SK-N-SH (cell line): ENCODE measurements around the gene CPEB2. TPM values are rescaled to one million over a fixed set of nuclear protein-coding genes. Genes with fewer than 3 reads are reported as not detected.

Experiments
- CTCF ChIA-PET: fragments of 300-600, 350-600 bp; formaldehyde crosslinking; extraction: SDS; loops from one replicate; lab custom pipeline; 2021; lab: Yijun Ruan, JAX
- POLR2A ChIA-PET: fragments of 350-600 bp; sonication (Branson Sonifier 250); formaldehyde crosslinking; extraction: SDS; loops from one replicate; lab custom pipeline; 2020; ENCODE audit warnings: antibody characterized with exemption, inconsistent platforms; lab: Yijun Ruan, JAX
- DNase-seq: peaks from one replicate; pipeline ENCODE4 v3.0.0; 2012
- H2AFZ ChIP-seq: fragments of 200-600 bp; sonication (generic); 2 replicates; pipeline ENCODE4 v1.8.1; 2016; ENCODE audit warnings: antibody characterized with exemption, mild to moderate bottlenecking, low read depth
- H3F3A ChIP-seq: fragments of 200-600 bp; sonication (generic); replicated peaks from 2 replicates; pipeline ENCODE3; 2016; ENCODE audit warnings: antibody characterized with exemption, mild to moderate bottlenecking; ENCODE audit not compliant: insufficient read depth
- H3K27ac ChIP-seq, 2 experiments: fragments of 200-500 bp in 1 of 2; fragments of 200-600 bp in 1 of 2; sonication (Bioruptor generic) in 1 of 2; sonication (generic), shearing (Covaris generic) in 1 of 2; 2 replicates each; pipeline versions ENCODE4 v1.5.1 to v1.6.1; 2014 to 2016; ENCODE audit warnings: low read depth in 2 of 2, inconsistent platforms in 1 of 2, low read length in 1 of 2, mild to moderate bottlenecking in 1 of 2, mixed read lengths in 1 of 2
- H3K27me3 ChIP-seq: fragments of 200-600 bp; sonication (generic), shearing (Covaris generic); 2 replicates; pipeline ENCODE4 v1.6.1; 2016; ENCODE audit warnings: mixed run types; ENCODE audit not compliant: insufficient read depth
- H3K36me3 ChIP-seq, 2 experiments: fragments of 200-500 bp in 1 of 2; fragments of 200-600 bp in 1 of 2; sonication (Bioruptor generic) in 1 of 2; sonication (generic) in 1 of 2; replicated peaks in 1 of 2; 2 replicates each; pipeline versions ENCODE3 to v1.5.1; 2014 to 2016; ENCODE audit warnings: low read length in 1 of 2, mild to moderate bottlenecking in 1 of 2; ENCODE audit not compliant: insufficient read depth in 2 of 2, control insufficient read depth in 1 of 2
- H3K4me1 ChIP-seq, 2 experiments: fragments of 200-500 bp in 1 of 2; fragments of 200-600 bp in 1 of 2; sonication (Bioruptor generic) in 1 of 2; sonication (generic), shearing (Covaris generic) in 1 of 2; 2 replicates each; pipeline versions ENCODE4 v1.5.1 to v1.6.1; 2014 to 2016; ENCODE audit warnings: low read depth in 1 of 2, low read length in 1 of 2, mixed run types in 1 of 2; ENCODE audit not compliant: insufficient read depth in 2 of 2, control insufficient read depth in 1 of 2
- H3K4me2 ChIP-seq: fragments of 200-600 bp; sonication (generic), shearing (Covaris generic); 2 replicates; pipeline ENCODE4 v1.6.1; 2017; ENCODE audit warnings: mixed run types
- H3K4me3 ChIP-seq, 2 experiments: fragments of 200-500 bp in 1 of 2; fragments of 200-600 bp in 1 of 2; sonication (Bioruptor generic) in 1 of 2; sonication (generic), shearing (Covaris generic) in 1 of 2; 2 replicates each; pipeline versions ENCODE4 v1.5.1 to v1.8.1; 2014 to 2016; ENCODE audit warnings: low read depth in 2 of 2, inconsistent platforms in 1 of 2, low read length in 1 of 2, mild to moderate bottlenecking in 1 of 2, mixed read lengths in 1 of 2, moderate library complexity in 1 of 2
- H3K79me2 ChIP-seq: fragments of 200-600 bp; sonication (generic); 2 replicates; pipeline ENCODE4 v1.8.1; 2017; ENCODE audit warnings: mild to moderate bottlenecking; ENCODE audit not compliant: insufficient read depth
- H3K9ac ChIP-seq: fragments of 200-600 bp; sonication (generic); 2 replicates; pipeline ENCODE4 v1.6.1; 2017; ENCODE audit warnings: mixed run types
- H3K9me2 ChIP-seq: fragments of 200-600 bp; sonication (generic); 2 replicates; pipeline ENCODE4 v1.6.1; 2017; ENCODE audit warnings: mixed run types
- H3K9me3 ChIP-seq: fragments of 200-600 bp; sonication (generic); 2 replicates; pipeline ENCODE4 v1.6.1; 2017; ENCODE audit warnings: mixed run types, mild to moderate bottlenecking, moderate library complexity
- H4K20me1 ChIP-seq: fragments of 200-600 bp; sonication (generic); 2 replicates; pipeline ENCODE4 v1.6.1; 2017; ENCODE audit warnings: mild to moderate bottlenecking, mixed run types; ENCODE audit not compliant: insufficient read depth
- EZH2phosphoT487 ChIP-seq: fragments of 200-600 bp; sonication (generic); IDR thresholded peaks from 2 replicates; pipeline ENCODE4 v1.6.1; 2017; ENCODE audit warnings: low read depth, mixed run types, mild to moderate bottlenecking, antibody characterized with exemption, moderate library complexity, borderline replicate concordance
- FOSL2 ChIP-seq: IDR thresholded peaks from 2 replicates; pipeline ENCODE4 v1.4.0; 2012; ENCODE audit warnings: low read depth, mild to moderate bottlenecking, moderate library complexity, borderline replicate concordance
- FOXJ3 ChIP-seq: sonication (generic); formaldehyde crosslinking; IDR thresholded peaks from 2 replicates; pipeline ENCODE4 v1.5.1; 2020; ENCODE audit warnings: mild to moderate bottlenecking, missing genetic modification reagents
- FOXM1 ChIP-seq: IDR thresholded peaks from 2 replicates; pipeline ENCODE4 v1.4.0; 2012; ENCODE audit warnings: low read depth, mild to moderate bottlenecking
- JUND ChIP-seq: IDR thresholded peaks from 2 replicates; pipeline ENCODE4 v1.4.0; 2012
- RAD21 ChIP-seq: IDR thresholded peaks from 2 replicates; pipeline ENCODE4 v1.6.1; 2012; ENCODE audit warnings: mild to moderate bottlenecking, low read length
- RCOR1 ChIP-seq: fragments of 150-350 bp; IDR thresholded peaks from 2 replicates; pipeline ENCODE4 v1.6.1; 2017; ENCODE audit warnings: antibody characterized with exemption, low read length
- RFX5 ChIP-seq: IDR thresholded peaks from 2 replicates; pipeline ENCODE4 v1.6.1; 2012; ENCODE audit warnings: mild to moderate bottlenecking, improper control_type of control experiment, low read length
- TAF1 ChIP-seq: IDR thresholded peaks from 2 replicates; pipeline ENCODE4 v1.6.1; 2012; ENCODE audit warnings: low read depth, mild to moderate bottlenecking, low read length, moderate library complexity, borderline replicate concordance
- TCF12 ChIP-seq: IDR thresholded peaks from 2 replicates; pipeline ENCODE4 v1.4.0; 2012
- WGBS: methylation state at CpG from one replicate; pipeline ENCODE4 v1.1.6; 2017; ENCODE audit warnings: low lambda C conversion rate; 5-methylcytosine and 5-hydroxymethylcytosine counted together
- polyA plus RNA-seq, 3 experiments: library from polyadenylated mRNA; depleted of rRNA; stranded (reverse); fragments of >200 nt; gene quantifications; 2 replicates each; pipeline ENCODE4 v1.2.3, GENCODE V29; 2012
- TF ChIP-seq, protein P1 (sequence below): IDR thresholded peaks from 2 replicates; pipeline ENCODE4 v1.4.0; 2012; ENCODE audit warnings: low read depth
- TF ChIP-seq, protein P2 (sequence below): IDR thresholded peaks from 2 replicates; pipeline ENCODE4; 2012
- TF ChIP-seq, protein P3 (sequence below): IDR thresholded peaks from 2 replicates; pipeline ENCODE4 v1.4.0; 2012; ENCODE audit warnings: low read depth, borderline replicate concordance
- TF ChIP-seq, protein P4 (sequence below): fragments of 200-600 bp; sonication (generic); IDR thresholded peaks from 2 replicates; pipeline ENCODE4 v1.6.1; 2017; ENCODE audit warnings: antibody characterized with exemption, mild to moderate bottlenecking, moderate library complexity

Gene CPEB2
- polyA plus RNA-seq, 1 of the 3 experiments (the other 2 are of a cell fraction) = 2.1 TPM

DNA sequence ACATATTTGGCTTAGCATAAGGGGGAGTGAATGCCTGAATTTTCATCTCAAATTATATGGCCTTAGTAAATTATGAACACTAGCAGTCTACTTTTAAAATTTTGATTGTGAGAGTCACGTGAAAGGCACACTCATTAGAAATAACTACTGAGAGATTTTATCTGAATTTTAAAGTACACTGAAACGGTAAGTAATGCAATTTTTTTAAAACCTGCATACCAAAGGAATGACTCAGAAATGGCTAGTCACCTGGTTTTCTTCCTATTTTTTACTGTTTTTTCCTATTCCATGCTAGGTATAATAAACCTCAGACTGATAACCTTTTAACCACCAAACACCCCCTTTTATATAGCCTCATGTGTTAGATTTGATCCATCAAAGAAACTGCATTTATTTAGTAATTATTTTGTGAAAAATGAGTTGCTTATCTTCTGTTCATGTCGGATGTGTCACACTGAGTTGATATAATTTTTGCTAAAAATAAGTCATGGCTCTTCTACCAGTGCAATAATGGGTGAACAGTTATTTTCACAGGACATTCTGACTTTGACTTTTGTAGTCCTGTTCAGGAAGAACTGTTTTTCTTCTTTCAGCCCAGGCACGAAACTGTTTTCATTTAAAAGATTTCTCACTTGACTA lies 40.4 kb downstream of the CPEB2 start:
- Histone ChIP-seq H3K9ac (no peak overlapping the region), H3K36me3 (peaks cover 6 to 22% of the 10 kb centered on the region in 2 experiments), H2AFZ (no peak overlapping the region), H3K4me3 (no peak overlapping the region), H3K9me2 (no peaks in the 10 kb centered on the region), H3K9me3 (no peaks in the 10 kb centered on the region), H3K4me1 (peaks cover 0 to 15% of the 10 kb centered on the region in 2 experiments; a peak in 2 of 4 replicates), H3F3A (peaks cover 14% of the 10 kb centered on the region), H3K4me2 (no peak overlapping the region), H4K20me1 (no peaks in the 10 kb centered on the region), H3K79me2 (peaks cover 10% of the 10 kb centered on the region; the same call in 1 of the 2 replicates), H3K27me3 (no peaks in the 10 kb centered on the region), H3K27ac (peak overlapping the region; percentile 39 to 46; a peak in 3 of 4 replicates)
- WGBS = 45% methylated on average over 4 of the region's 4 CpGs
- DNase-seq = no peak
- ChIA-PET POLR2A (no interaction called here), CTCF (interaction anchor here (1.0 to 1.5 kb wide), 4 partner anchors 12 to 1386 kb away, joined by 3 to 7 read pairs (median 4); no protein-coding TSS in a partner anchor)
- TF ChIP-seq RCOR1 = no peak
- TF ChIP-seq FOXM1 = no peak
- TF ChIP-seq FOXJ3 (CRISPR knock-in tag) = no peak
- no peak for TF ChIP-seq TAF1
- TF ChIP-seq FOSL2 = peak; percentile 17; the same call in 1 of the 2 replicates
- TF ChIP-seq, protein P1, sequence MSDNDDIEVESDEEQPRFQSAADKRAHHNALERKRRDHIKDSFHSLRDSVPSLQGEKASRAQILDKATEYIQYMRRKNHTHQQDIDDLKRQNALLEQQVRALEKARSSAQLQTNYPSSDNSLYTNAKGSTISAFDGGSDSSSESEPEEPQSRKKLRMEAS = no peak
- peak; percentile 12; the same call in 1 of the 2 replicates for TF ChIP-seq JUND
- no peak for TF ChIP-seq RFX5
- TF ChIP-seq, protein P2, sequence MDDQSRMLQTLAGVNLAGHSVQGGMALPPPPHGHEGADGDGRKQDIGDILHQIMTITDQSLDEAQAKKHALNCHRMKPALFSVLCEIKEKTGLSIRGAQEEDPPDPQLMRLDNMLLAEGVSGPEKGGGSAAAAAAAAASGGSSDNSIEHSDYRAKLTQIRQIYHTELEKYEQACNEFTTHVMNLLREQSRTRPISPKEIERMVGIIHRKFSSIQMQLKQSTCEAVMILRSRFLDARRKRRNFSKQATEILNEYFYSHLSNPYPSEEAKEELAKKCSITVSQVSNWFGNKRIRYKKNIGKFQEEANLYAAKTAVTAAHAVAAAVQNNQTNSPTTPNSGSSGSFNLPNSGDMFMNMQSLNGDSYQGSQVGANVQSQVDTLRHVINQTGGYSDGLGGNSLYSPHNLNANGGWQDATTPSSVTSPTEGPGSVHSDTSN = no peak
- no peak for TF ChIP-seq EZH2phosphoT487
- TF ChIP-seq TCF12 = 0 out of 2 replicates have a peak, but pooled peaks have one; percentile 9
- TF ChIP-seq, protein P3, sequence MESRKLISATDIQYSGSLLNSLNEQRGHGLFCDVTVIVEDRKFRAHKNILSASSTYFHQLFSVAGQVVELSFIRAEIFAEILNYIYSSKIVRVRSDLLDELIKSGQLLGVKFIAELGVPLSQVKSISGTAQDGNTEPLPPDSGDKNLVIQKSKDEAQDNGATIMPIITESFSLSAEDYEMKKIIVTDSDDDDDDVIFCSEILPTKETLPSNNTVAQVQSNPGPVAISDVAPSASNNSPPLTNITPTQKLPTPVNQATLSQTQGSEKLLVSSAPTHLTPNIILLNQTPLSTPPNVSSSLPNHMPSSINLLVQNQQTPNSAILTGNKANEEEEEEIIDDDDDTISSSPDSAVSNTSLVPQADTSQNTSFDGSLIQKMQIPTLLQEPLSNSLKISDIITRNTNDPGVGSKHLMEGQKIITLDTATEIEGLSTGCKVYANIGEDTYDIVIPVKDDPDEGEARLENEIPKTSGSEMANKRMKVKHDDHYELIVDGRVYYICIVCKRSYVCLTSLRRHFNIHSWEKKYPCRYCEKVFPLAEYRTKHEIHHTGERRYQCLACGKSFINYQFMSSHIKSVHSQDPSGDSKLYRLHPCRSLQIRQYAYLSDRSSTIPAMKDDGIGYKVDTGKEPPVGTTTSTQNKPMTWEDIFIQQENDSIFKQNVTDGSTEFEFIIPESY = no peak

DNA sequence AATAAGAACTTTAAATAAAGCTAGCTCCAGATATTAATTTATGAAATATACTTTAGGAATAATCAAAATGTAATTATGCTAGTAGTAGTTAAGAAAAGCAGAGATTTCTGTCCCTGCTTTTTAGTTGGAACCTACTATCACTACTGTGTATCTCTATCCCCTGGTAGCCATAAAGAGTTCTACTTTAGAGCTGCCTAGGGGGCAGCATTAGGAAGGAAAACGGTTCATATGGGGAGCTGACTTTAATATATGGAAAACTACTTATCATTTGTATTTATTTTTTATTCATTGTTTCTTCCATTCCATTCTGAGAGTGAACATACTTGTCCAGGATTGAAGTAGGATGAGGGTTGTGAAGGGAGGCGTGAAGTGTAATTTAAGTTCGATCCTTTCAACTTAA lies 40.9 kb downstream of the CPEB2 start:
- H3K9ac ChIP-seq = no peak overlapping the region
- H3K4me2 ChIP-seq = no peak overlapping the region
- CTCF ChIA-PET = interaction anchor here (0.6 to 1.5 kb wide), 6 partner anchors 12 to 1387 kb away, joined by 3 to 7 read pairs (median 4); no protein-coding TSS in a partner anchor
- H3K4me1 ChIP-seq = peaks cover 0 to 13% of the 10 kb centered on the region in 2 experiments; a peak in 2 of 4 replicates
- no peaks in the 10 kb centered on the region for H3K27me3 ChIP-seq
- no peaks in the 10 kb centered on the region for H4K20me1 ChIP-seq
- H3K4me3 ChIP-seq = no peak overlapping the region
- H3F3A ChIP-seq = peaks cover 14% of the 10 kb centered on the region
- 84% methylated on average over 3 of the region's 3 CpGs for WGBS
- POLR2A ChIA-PET = no interaction called here
- H3K9me2 ChIP-seq = no peaks in the 10 kb centered on the region
- H3K9me3 ChIP-seq = no peaks in the 10 kb centered on the region
- H3K36me3 ChIP-seq = peaks cover 8 to 25% of the 10 kb centered on the region in 2 experiments
- no peak overlapping the region for H2AFZ ChIP-seq
- DNase-seq = peak; percentile 19
- H3K27ac ChIP-seq = peak overlapping the region in 1 of 2 experiments; percentile 46; a peak in 2 of 4 replicates
- peaks cover 11% of the 10 kb centered on the region for H3K79me2 ChIP-seq
- TF ChIP-seq RAD21 (peak; percentile 59), FOXM1 (no peak)
- TF ChIP-seq, protein P4, sequence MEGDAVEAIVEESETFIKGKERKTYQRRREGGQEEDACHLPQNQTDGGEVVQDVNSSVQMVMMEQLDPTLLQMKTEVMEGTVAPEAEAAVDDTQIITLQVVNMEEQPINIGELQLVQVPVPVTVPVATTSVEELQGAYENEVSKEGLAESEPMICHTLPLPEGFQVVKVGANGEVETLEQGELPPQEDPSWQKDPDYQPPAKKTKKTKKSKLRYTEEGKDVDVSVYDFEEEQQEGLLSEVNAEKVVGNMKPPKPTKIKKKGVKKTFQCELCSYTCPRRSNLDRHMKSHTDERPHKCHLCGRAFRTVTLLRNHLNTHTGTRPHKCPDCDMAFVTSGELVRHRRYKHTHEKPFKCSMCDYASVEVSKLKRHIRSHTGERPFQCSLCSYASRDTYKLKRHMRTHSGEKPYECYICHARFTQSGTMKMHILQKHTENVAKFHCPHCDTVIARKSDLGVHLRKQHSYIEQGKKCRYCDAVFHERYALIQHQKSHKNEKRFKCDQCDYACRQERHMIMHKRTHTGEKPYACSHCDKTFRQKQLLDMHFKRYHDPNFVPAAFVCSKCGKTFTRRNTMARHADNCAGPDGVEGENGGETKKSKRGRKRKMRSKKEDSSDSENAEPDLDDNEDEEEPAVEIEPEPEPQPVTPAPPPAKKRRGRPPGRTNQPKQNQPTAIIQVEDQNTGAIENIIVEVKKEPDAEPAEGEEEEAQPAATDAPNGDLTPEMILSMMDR = peak; percentile 40; the same call in 1 of the 2 replicates
